GM18499 (cell line): ENCODE data around the gene PTCRA.
A peak's percentile ranks its signal among the peaks of the same experiment; 100 is the strongest.
"Not testable (repeated sequence)": the region's sequence is repeated elsewhere in the genome, so short reads cannot be mapped to it uniquely, and the experiment has no call there.

Source experiments
- ATAC-seq: cut with Tn5 transposase; IDR thresholded peaks from one replicate; pipeline ENCODE4 v1.9.1; 2021; ENCODE audit warnings: moderate number of reproducible peaks; ENCODE audit not compliant: insufficient read depth, unreplicated experiment

Gene PTCRA

DNA sequence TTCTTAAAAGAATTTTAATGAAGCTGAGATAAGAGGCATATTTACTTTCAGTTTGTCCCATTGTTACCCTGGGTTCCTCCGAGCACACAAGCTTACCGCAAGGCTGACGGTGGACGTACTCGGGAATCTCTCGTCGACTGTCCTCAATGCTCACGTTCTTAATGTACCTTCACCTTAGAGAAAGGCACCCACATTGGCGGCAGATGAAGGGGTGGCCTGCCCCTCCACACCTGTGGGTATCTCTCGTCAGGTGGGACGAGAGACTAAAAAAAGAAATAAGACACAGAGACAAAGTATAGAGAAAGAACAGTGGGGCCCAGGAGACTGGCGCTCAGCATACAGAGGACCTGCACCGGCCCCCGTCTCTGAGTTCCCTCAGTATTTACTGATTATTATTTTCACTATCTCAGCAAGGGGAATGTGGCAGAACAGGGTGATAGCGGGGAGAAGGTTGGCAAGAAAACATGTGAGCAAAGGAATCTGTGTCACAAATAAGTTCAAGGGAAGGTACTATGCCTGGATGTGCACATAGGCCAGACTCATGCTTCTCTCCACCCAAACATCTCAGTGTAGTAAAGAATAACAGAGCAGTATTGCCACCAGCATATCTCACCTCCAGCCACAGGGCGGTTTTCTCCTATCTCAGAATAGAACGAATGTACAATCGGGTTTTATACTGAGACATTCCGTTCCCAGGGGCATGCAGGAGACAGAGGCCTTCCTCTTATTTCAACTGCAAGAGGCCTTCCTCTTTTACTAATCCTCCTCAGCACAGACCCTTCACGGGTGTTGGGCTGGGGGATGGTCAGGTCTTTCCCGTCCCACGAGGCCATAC is 13.2 kb upstream of the PTCRA start:
- not testable (repeated sequence) for ATAC-seq

- ATAC-seq = no peak
Observed at GRCh38 chr6:42904467-42904866, 11.4 kb upstream of the PTCRA start.

GRCh38 chr6:42907336-42907735 is 8.5 kb upstream of the PTCRA start:
- ATAC-seq = no peak

DNA sequence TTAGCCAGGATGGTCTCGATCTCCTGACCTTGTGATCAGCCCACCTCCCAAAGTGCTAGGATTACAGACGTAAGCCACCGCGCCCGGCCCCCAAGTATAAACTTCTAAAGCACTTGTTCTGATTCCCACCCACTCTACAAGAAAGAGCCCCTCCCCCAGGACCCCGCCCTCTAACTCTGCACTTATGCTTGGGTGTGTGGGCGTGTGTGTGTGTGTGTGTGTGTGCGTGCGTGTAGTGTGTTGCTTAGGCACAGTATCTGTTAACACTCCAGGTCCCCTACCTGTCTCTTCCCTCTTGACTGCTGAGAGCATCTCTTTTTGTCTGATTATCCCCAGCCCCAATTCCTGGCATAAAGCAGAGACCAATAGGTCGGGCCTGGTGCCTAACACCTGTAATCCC is 6.0 kb upstream of the PTCRA start:
- ATAC-seq = no peak

- ATAC-seq = no peak
Observed at GRCh38 chr6:42911171-42912021, 4.5 kb upstream of the PTCRA start.

GRCh38 chr6:42914546-42914945 is 1.3 kb upstream of the PTCRA start:
- no peak for ATAC-seq

GRCh38 chr6:42916288-42916687 is 435 bp downstream of the PTCRA start:
- no peak for ATAC-seq

- no peak for ATAC-seq
Observed at GRCh38 chr6:42921801-42922200, 5.9 kb downstream of the PTCRA start.

DNA sequence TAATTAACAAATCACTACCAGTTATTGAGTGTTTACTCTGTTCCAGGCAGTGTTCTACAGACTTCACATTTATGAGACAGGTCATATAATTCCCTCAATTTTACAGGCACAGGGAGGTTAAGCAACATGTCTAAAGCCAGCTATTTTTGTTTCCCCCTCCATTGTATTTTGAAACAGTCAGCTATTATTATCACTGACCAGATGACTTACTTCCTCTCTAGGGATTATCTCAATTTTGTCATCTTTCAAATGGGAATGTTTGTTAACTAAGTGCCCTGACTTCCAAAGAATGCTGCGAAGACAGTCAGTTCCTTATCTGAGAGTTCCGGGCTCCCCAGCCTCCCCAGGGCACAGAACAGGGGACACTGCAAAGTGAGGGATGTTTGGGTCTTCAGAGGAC is 7.8 kb downstream of the PTCRA start:
- ATAC-seq = no peak

DNA sequence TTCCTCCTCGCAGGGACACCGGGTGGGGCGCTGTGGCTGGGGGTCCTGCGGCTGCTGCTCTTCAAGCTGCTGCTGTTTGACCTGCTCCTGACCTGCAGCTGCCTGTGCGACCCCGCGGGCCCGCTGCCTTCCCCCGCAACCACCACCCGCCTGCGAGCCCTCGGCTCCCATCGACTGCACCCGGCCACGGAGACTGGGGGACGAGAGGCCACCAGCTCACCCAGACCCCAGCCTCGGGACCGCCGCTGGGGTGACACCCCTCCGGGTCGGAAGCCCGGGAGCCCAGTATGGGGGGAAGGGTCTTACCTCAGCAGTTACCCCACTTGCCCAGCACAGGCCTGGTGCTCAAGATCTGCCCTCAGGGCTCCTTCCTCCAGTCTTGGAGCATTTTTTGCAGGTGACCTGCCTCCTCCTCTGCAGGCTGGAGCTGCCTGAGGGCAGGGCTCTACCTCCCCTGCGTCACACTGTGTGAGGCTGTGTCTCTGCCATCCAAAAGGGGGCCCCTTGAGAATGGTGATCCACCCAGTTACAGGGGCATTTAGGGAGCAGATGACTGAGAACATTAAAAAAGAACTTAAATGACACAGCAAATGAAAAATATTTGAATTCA is 9.5 kb downstream of the PTCRA start:
- ATAC-seq = no peak

DNA sequence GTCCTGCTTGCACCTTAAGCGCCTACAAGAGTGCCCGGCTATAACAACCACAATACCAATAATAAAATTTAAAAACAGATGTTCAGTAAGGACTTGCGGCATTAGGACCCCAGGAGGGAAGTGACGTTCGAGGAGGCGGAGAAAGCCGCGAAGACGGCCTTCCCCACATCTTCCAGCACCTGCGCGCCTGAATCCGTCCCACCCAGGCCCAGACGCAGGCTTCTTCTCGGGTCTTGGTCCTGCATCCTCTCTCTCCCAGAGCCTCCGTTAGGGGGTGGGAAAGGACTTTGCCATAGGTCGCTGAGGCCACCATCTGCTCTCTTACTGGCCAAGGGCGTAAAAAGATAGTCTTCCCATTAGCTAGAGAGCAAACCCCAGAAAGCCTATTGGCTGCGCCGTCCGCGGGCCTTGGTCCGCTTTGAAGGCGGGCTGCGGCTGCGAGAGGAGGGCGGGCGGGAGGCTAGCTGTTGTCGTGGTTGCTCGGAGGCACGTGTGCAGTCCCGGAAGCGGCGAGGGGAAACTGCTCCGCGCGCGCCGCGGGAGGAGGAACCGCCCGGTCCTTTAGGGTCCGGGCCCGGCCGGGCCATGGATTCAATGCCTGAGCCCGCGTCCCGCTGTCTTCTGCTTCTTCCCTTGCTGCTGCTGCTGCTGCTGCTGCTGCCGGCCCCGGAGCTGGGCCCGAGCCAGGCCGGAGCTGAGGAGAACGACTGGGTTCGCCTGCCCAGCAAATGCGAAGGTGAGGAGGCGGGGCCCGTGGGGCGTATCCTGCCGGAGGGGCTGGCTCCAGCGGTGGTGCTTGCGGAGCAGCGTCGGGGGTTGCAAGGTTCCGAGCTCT is 13.3 kb downstream of the PTCRA start, which contains the start of gene CNPY3:
TSS of gene CNPY3 (plus strand) at position 495 of the 835 bp plus-strand sequence. CDS start at position 586, 91 bp downstream.
- ATAC-seq = peak; percentile 62

DNA sequence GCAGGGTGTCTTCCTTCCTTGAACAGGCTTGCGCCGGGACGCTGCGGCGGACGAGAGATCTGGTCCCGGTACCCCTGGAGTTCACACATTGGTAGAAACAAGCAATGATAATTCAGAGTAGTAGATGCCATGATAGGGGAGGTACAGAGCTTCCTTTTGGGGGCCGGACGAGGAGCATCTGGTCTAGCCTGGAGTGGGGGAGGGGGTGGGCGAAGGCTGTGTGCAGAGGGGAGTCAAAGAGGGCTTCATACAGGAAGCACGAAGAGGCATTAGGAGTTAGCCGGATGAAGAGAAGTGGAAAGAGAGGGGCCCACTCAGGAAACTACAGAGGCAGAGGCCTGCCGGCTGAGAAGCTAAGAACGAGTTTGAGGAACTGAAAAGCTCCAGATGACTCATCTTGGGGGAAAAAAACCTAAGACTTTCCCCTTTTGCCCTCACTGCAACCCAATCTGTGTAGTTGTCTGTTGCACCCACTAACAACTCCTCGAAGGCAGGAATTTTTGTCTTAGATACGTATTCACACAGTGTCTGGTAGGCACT is 14.0 kb downstream of the PTCRA start:
- peak; percentile 44 for ATAC-seq

DNA sequence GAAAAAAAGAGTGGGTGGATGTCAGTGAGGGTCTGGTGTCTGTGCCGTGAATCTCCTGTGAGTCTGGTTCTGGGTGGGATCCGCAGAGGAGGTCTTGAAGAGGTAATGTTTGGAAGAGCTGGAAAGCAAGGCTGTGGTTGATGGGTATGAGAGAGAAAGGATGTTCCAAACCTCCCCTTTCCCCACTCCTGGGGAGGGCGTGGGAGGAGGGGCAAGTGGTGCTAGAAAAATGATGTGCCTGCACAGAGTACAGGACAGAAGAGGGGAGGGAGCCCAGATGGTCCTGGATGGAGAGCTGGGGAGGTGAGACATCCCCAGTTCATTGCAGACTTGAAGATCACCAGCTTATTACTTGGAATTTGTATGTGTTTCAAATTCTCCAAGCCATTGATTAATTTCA is 16.6 kb downstream of the PTCRA start:
- no peak for ATAC-seq

GRCh38 chr6:42933205-42933604 is 17.4 kb downstream of the PTCRA start:
- ATAC-seq = no peak

- ATAC-seq = no peak
Observed at GRCh38 chr6:42935322-42935721, 19.5 kb downstream of the PTCRA start.

DNA sequence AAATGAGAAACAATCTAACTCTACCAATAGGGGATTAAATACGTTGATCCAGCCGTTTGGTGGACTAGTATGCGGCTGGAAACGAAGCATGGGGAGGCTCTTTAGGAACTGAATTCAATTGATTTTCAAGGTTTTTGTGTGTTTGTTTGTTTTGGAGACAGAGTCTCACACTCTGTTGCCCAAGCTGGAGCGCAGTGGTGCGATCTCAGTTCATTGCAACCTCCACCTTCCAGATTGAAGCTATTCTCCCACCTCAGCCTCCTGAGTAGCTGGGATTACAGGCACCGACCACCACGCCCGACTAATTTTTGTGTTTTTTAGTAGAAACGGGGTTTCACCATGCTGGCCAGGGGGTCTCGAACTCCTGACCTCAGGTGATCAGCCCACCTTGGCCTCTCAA is 20.5 kb downstream of the PTCRA start:
- no peak for ATAC-seq

DNA sequence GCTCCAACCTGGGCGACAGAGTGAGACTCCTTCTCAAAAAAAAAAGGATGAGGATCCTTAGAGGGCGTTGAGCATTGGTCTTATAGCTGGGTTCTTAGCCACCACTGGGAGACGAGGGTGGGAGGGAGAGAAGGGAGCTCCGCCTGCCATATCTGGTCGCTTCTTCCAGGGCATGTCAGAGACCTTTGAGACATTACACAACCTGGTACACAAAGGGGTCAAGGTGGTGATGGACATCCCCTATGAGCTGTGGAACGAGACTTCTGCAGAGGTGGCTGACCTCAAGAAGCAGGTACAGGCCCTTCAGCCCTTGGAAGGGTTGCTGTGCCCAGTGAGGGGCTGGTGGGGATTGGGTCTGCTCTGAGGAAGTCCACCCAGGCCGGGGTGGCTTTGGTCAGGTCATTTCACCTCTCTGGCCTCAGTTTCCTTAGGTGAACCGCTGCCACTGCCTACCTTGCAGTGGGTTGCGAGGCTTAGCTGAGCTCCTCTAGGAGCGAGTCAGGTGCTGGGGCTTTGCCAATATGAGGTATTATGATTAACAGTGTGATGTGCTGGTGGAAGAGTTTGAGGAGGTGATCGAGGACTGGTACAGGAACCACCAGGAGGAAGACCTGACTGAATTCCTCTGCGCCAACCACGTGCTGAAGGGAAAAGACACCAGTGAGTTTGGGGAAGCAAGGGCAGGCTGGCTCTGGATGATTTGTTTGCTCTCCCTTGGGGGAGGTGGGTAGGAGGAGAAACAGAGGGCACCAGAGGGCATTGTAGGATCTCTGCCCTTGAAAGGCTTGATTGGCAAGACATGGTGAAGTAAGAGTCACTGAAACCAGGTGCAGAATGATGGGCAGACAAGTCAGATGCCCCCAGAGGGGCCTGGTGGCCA is 21.9 kb downstream of the PTCRA start:
- ATAC-seq = no peak

DNA sequence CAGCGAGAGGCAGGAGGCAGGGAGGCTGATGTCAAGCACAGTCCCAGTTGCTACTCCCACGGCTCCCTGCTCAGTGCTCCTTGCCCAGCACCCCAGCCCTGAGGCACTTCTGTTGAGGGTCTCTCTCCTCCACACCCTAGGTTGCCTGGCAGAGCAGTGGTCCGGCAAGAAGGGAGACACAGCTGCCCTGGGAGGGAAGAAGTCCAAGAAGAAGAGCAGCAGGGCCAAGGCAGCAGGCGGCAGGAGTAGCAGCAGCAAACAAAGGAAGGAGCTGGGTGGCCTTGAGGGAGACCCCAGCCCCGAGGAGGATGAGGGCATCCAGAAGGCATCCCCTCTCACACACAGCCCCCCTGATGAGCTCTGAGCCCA is 22.6 kb downstream of the PTCRA start:
- ATAC-seq = no peak
